Measurements from ENCODE around the gene ZBTB20. TPM values are rescaled to one million over a fixed set of nuclear protein-coding genes. Genes with fewer than 3 reads are reported as not detected.

Gene ZBTB20
- total RNA-seq, 1 experiment from 2014 or later, result 26.5 TPM

DNA sequence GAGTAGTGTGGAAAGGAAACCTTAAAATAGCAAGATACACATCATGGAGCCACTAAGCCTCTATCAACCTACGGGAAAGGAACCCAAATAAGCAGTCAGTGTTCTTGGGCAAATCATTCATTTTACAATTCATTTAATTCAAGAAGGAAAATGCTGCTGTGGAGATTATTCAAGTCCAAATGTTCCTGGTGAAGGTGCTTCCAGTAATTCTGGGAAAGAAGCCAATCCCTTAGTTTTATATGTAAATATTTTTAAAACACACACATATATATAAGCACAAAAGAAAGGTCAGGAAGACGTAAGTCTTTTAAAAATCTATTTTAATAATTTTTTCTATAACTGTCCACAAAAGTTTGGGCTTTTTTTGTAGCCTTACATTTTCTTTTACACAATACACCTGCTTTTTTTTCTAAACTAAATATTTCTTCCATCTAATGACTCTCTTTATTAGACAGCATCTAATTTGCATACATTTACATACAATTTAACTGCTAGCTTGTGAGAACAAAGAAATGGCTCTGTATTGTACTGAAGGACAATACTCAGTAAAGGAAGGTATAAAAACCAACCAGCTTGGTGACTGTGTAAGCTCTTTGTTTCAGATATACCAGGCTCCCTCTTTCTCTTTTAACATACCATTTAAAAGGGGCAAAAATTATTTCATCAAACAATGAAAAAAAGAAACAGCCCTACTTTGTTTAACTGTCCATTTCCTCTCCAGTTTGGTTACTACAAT lies 269.5 kb downstream of the ZBTB20 start:
- Histone ChIP-seq H3K36me3 (ENCODE audit: low read depth) (no peaks in the 10 kb centered on the region), H3K9me3 (ENCODE audit: insufficient read depth, low read depth) (no peaks in the 10 kb centered on the region), H3K27ac (no peak overlapping the region), H3K79me2 (ENCODE audit: low read depth) (no peaks in the 10 kb centered on the region), H3K4me1 (replicated peaks; ENCODE audit: insufficient read depth) (no peaks in the 10 kb centered on the region), H2AFZ (no peak overlapping the region), H3K27me3 (ENCODE audit: insufficient read depth, low read depth) (no peaks in the 10 kb centered on the region), H4K20me1 (ENCODE audit: insufficient read depth) (no peaks in the 10 kb centered on the region), H3K4me2 (no peak overlapping the region), H3K4me3 (no peak overlapping the region), H3F3A (ENCODE audit: insufficient read depth, low read depth) (no peaks in the 10 kb centered on the region), H3K9me2 (ENCODE audit: insufficient read depth) (no peaks in the 10 kb centered on the region; the same call in none of the 2 replicates)
- BruUV-seq (replicated peaks), result no TSS peak
- TF ChIP-seq EZH2 (IDR thresholded peaks at IDR 0.05; ENCODE audit: low read depth), result no peak
- TF ChIP-seq, protein P1, sequence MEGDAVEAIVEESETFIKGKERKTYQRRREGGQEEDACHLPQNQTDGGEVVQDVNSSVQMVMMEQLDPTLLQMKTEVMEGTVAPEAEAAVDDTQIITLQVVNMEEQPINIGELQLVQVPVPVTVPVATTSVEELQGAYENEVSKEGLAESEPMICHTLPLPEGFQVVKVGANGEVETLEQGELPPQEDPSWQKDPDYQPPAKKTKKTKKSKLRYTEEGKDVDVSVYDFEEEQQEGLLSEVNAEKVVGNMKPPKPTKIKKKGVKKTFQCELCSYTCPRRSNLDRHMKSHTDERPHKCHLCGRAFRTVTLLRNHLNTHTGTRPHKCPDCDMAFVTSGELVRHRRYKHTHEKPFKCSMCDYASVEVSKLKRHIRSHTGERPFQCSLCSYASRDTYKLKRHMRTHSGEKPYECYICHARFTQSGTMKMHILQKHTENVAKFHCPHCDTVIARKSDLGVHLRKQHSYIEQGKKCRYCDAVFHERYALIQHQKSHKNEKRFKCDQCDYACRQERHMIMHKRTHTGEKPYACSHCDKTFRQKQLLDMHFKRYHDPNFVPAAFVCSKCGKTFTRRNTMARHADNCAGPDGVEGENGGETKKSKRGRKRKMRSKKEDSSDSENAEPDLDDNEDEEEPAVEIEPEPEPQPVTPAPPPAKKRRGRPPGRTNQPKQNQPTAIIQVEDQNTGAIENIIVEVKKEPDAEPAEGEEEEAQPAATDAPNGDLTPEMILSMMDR (conservative IDR thresholded peaks at IDR 0.05), result no peak
- POLR2A ChIA-PET (ENCODE audit: unreplicated experiment), result interaction anchor here (0.6 kb wide), 1 partner anchor 377 kb away, joined by 3 read pairs; no protein-coding TSS in a partner anchor
- CTCF ChIA-PET, result no interaction called here
- intact Hi-C loops (cut with micrococcal nuclease; ENCODE audit: unreplicated experiment), result no loop called here
- DNase-seq, result no peak

DNA sequence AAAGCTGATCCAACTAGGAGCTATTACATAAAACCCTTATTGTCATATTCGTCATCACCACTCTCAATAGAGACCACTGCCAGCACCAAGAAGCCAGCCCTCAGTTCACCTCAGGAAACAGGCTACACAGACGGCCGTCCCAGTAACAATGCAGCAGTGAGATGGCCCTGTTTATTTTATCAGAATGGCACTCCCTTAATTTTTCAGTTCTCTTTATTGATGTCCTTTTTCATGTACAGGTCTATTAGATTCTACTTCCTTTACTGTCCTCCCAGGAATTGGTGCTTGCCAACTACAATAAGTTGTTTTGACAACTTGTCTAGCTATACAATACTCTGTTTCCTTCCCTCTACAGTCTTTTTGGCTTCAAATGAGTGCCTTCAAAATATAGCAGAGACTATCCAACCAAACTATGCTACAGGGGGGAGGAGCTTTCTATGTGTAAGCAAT lies 272.5 kb downstream of the ZBTB20 start:
- Histone ChIP-seq H4K20me1 (ENCODE audit: insufficient read depth) (no peaks in the 10 kb centered on the region), H3F3A (ENCODE audit: insufficient read depth, low read depth) (no peaks in the 10 kb centered on the region), H3K36me3 (ENCODE audit: low read depth) (no peaks in the 10 kb centered on the region), H3K79me2 (ENCODE audit: low read depth) (no peaks in the 10 kb centered on the region), H3K4me1 (replicated peaks; ENCODE audit: insufficient read depth) (no peaks in the 10 kb centered on the region), H3K27ac (no peak overlapping the region), H3K4me2 (no peak overlapping the region), H3K4me3 (no peak overlapping the region), H2AFZ (no peak overlapping the region), H3K9me2 (ENCODE audit: insufficient read depth) (no peaks in the 10 kb centered on the region; the same call in 1 of the 2 replicates), H3K9me3 (ENCODE audit: insufficient read depth, low read depth) (no peaks in the 10 kb centered on the region), H3K27me3 (ENCODE audit: insufficient read depth, low read depth) (no peaks in the 10 kb centered on the region)
- POLR2A ChIA-PET (ENCODE audit: unreplicated experiment), result interaction anchor here (0.7 kb wide), 1 partner anchor 322 kb away, joined by 3 read pairs; no protein-coding TSS in a partner anchor
- intact Hi-C loops (cut with micrococcal nuclease; ENCODE audit: unreplicated experiment), result no loop called here
- no peak for DNase-seq
- CTCF ChIA-PET, result no interaction called here
- TF ChIP-seq EZH2 (IDR thresholded peaks at IDR 0.05; ENCODE audit: low read depth), result no peak
- TF ChIP-seq, protein P1 (conservative IDR thresholded peaks at IDR 0.05), result no peak
- no TSS peak for BruUV-seq (replicated peaks)

DNA sequence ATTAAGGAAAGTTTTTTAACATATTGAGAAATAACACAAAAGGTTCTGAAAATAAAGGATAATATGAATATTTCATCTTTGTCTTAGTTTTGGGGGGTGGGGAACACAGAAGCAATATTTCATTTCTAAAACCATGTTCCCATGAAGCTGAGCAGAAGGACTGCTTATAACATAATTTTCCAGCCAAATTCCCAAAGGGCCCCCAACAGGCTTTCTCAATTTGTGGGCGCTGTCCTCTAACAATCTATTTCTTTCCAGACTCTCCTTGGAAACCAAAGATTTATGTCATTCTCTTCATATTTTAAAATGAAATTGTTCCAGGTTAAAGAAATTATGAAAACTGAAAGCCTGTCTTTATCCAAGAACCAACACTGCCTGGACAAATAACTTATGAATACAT lies 273.5 kb downstream of the ZBTB20 start:
- CTCF ChIA-PET, result no interaction called here
- no peaks in the 10 kb centered on the region for H3K4me1 ChIP-seq (replicated peaks; ENCODE audit: insufficient read depth)
- intact Hi-C loops (cut with micrococcal nuclease; ENCODE audit: unreplicated experiment), result no loop called here

More for the DNA sequence above, 273.5 kb downstream of the ZBTB20 start:
- Histone ChIP-seq H2AFZ (no peak overlapping the region), H3K27ac (no peak overlapping the region), H4K20me1 (ENCODE audit: insufficient read depth) (no peaks in the 10 kb centered on the region), H3K4me3 (no peak overlapping the region), H3F3A (ENCODE audit: insufficient read depth, low read depth) (no peaks in the 10 kb centered on the region), H3K79me2 (ENCODE audit: low read depth) (no peaks in the 10 kb centered on the region), H3K4me2 (no peak overlapping the region), H3K27me3 (ENCODE audit: insufficient read depth, low read depth) (no peaks in the 10 kb centered on the region), H3K9me3 (ENCODE audit: insufficient read depth, low read depth) (no peaks in the 10 kb centered on the region), H3K9me2 (ENCODE audit: insufficient read depth) (no peaks in the 10 kb centered on the region; the same call in 1 of the 2 replicates), H3K36me3 (ENCODE audit: low read depth) (no peaks in the 10 kb centered on the region)
- no peak for TF ChIP-seq EZH2 (IDR thresholded peaks at IDR 0.05; ENCODE audit: low read depth)
- TF ChIP-seq, protein P1 (conservative IDR thresholded peaks at IDR 0.05), result no peak
- BruUV-seq (replicated peaks), result no TSS peak
- DNase-seq, result no peak
- POLR2A ChIA-PET (ENCODE audit: unreplicated experiment), result interaction anchor here (0.5 kb wide), 1 partner anchor 56 kb away, joined by 10 read pairs; no protein-coding TSS in a partner anchor

All from PC-9 (cell line).